GM23248 (cell line): ENCODE data around the gene CTNNA3.

Experiments used
- EZH2 ChIP-seq: fragments of 200-600 bp; sonication (generic); IDR thresholded peaks from 2 replicates; pipeline ENCODE4 v1.6.1; 2018; ENCODE audit warnings: antibody characterized with exemption, mild to moderate bottlenecking; ENCODE audit not compliant: insufficient read depth, poor library complexity, severe bottlenecking
- EZH2phosphoT487 ChIP-seq: fragments of 200-600 bp; sonication (generic); IDR thresholded peaks from 2 replicates; pipeline ENCODE4 v1.6.1; 2018; ENCODE audit warnings: antibody characterized with exemption, moderate library complexity, mild to moderate bottlenecking, low read depth; ENCODE audit not compliant: insufficient read depth

- TF ChIP-seq EZH2 = no peak
- TF ChIP-seq EZH2phosphoT487 = no peak
These were observed 770.6 kb downstream of the CTNNA3 start for GRCh38 chr10:66925373-66925772.
